Hepatocyte (in vitro differentiated cells): Measurements from ENCODE around the gene MCAM. TPM values are rescaled to one million over a fixed set of nuclear protein-coding genes. Genes with fewer than 3 reads are reported as not detected.

Experiments used
- DNase-seq: peaks from one replicate; pipeline ENCODE4 v3.0.0-alpha.2; 2016; ENCODE audit warnings: low spot score
- H2AFZ ChIP-seq: fragments of 200-600 bp; sonication (generic); 2 replicates; pipeline ENCODE4 v1.6.0; 2016; ENCODE audit warnings: antibody characterized with exemption, mild to moderate bottlenecking
- H3K27ac ChIP-seq: fragments of 200-600 bp; sonication (generic); 2 replicates; pipeline ENCODE4 v1.5.1; 2016; ENCODE audit warnings: mild to moderate bottlenecking
- H3K27me3 ChIP-seq: fragments of 200-600 bp; sonication (generic); 2 replicates; pipeline ENCODE4 v1.6.1; 2016
- H3K36me3 ChIP-seq: fragments of 200-600 bp; sonication (generic); replicated peaks from 2 replicates; pipeline ENCODE4 v1.5.1; 2016; ENCODE audit warnings: low read depth; ENCODE audit not compliant: insufficient read depth
- H3K4me1 ChIP-seq: fragments of 200-600 bp; sonication (generic); 2 replicates; pipeline ENCODE4 v1.5.1; 2016; ENCODE audit warnings: mild to moderate bottlenecking, moderate library complexity; ENCODE audit not compliant: insufficient read depth
- H3K4me2 ChIP-seq: fragments of 200-600 bp; sonication (generic); 2 replicates; pipeline ENCODE4 v1.6.0; 2016
- H3K4me3 ChIP-seq: fragments of 200-600 bp; sonication (generic); 2 replicates; pipeline ENCODE4 v1.5.1; 2016; ENCODE audit warnings: mild to moderate bottlenecking
- H3K79me2 ChIP-seq: fragments of 200-600 bp; sonication (generic); 2 replicates; pipeline ENCODE4 v1.6.0; 2017; ENCODE audit warnings: mild to moderate bottlenecking
- H3K9me2 ChIP-seq: fragments of 200-600 bp; sonication (generic); replicated peaks from 2 replicates; pipeline ENCODE4 v1.6.0; 2017; ENCODE audit warnings: mild to moderate bottlenecking; ENCODE audit not compliant: insufficient read depth
- H3K9me3 ChIP-seq: fragments of 200-600 bp; sonication (generic); 2 replicates; pipeline ENCODE4 v1.5.1; 2016; ENCODE audit warnings: low read depth, mild to moderate bottlenecking
- H4K20me1 ChIP-seq: fragments of 200-600 bp; sonication (generic); 2 replicates; pipeline ENCODE4 v1.6.0; 2016; ENCODE audit warnings: mild to moderate bottlenecking; ENCODE audit not compliant: insufficient read depth, poor library complexity, severe bottlenecking
- EZH2 ChIP-seq: fragments of 200-600 bp; sonication (generic); IDR thresholded peaks from 2 replicates; pipeline ENCODE4 v1.6.1; 2016; ENCODE audit warnings: antibody characterized with exemption, mild to moderate bottlenecking, borderline replicate concordance
- EZH2phosphoT487 ChIP-seq: fragments of 200-600 bp; sonication (generic); IDR thresholded peaks from one replicate; pipeline ENCODE4 v1.6.1; 2018; ENCODE audit warnings: antibody characterized with exemption, mild to moderate bottlenecking, low read depth, moderate library complexity; ENCODE audit not compliant: unreplicated experiment, severe bottlenecking
- WGBS: methylation state at CpG from one replicate; pipeline ENCODE4 v1.1.6; 2016; ENCODE audit warnings: low lambda C conversion rate; ENCODE audit errors: missing lambda C conversion rate; 5-methylcytosine and 5-hydroxymethylcytosine counted together
- polyA plus RNA-seq: library from polyadenylated mRNA; unstranded; fragments of >200 nt; fragmentation: Nextera tagmentation; extraction: Ambion mirVana; gene quantifications from 2 replicates; pipeline ENCODE4 v1.2.1, GENCODE V29; 2016
- total RNA-seq: library from RNA; depleted of rRNA; stranded (reverse); fragments of >200 nt; gene quantifications from 2 replicates; pipeline ENCODE4 v1.2.3, GENCODE V29; 2014
- TF ChIP-seq, protein P1 (sequence below): fragments of 200-600 bp; sonication (generic); IDR thresholded peaks from 2 replicates; pipeline ENCODE4 v1.5.1; 2016; ENCODE audit warnings: antibody characterized with exemption, mild to moderate bottlenecking; ENCODE audit not compliant: poor library complexity

MCAM gene
- total and polyA plus RNA-seq, 2 experiments from 2014 or later = 6.1 to 35.4 TPM

DNA sequence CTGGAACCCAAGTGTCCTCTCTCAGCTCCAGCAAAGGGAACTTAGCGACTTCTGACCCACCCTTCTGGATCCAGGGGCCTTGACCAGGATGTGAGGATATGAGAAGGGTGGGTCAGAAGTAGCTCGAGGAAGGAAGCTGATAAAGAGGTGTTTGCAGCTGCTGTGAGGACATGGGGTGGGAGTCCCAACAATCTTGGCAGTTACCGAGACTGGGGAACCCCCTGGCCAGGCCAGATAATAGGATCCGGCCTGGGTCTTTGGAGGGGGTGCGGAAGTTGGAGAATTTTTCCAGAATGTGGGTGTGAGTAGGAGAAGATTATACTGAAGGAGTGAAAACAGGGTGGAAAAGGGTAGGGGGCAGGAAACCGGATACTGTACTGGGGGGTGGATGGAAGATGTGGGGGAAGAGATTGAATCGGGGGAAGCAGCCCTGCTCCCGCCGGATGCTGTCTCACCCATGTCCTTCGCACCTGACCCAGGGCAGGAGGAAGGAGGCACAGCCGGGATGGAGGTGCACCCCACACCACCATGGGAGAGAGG lies 2.8 kb upstream of the MCAM start:
- no peaks in the 10 kb centered on the region for H4K20me1 ChIP-seq
- no peak overlapping the region for H3K4me2 ChIP-seq
- peaks cover 31% of the 10 kb centered on the region for H3K4me1 ChIP-seq
- no peak for DNase-seq
- H3K27ac ChIP-seq = no peak overlapping the region
- WGBS = 78% methylated on average over 11 of the region's 11 CpGs
- TF ChIP-seq, protein P1, sequence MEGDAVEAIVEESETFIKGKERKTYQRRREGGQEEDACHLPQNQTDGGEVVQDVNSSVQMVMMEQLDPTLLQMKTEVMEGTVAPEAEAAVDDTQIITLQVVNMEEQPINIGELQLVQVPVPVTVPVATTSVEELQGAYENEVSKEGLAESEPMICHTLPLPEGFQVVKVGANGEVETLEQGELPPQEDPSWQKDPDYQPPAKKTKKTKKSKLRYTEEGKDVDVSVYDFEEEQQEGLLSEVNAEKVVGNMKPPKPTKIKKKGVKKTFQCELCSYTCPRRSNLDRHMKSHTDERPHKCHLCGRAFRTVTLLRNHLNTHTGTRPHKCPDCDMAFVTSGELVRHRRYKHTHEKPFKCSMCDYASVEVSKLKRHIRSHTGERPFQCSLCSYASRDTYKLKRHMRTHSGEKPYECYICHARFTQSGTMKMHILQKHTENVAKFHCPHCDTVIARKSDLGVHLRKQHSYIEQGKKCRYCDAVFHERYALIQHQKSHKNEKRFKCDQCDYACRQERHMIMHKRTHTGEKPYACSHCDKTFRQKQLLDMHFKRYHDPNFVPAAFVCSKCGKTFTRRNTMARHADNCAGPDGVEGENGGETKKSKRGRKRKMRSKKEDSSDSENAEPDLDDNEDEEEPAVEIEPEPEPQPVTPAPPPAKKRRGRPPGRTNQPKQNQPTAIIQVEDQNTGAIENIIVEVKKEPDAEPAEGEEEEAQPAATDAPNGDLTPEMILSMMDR = no peak
- TF ChIP-seq EZH2phosphoT487 (no peak), EZH2 (no peak)
- no peak overlapping the region for H2AFZ ChIP-seq
- H3K79me2 ChIP-seq = no peaks in the 10 kb centered on the region
- H3K9me3 ChIP-seq = no peaks in the 10 kb centered on the region
- peaks cover 35% of the 10 kb centered on the region for H3K27me3 ChIP-seq
- H3K9me2 ChIP-seq = no peaks in the 10 kb centered on the region
- no peaks in the 10 kb centered on the region for H3K36me3 ChIP-seq
- H3K4me3 ChIP-seq = no peak overlapping the region

DNA sequence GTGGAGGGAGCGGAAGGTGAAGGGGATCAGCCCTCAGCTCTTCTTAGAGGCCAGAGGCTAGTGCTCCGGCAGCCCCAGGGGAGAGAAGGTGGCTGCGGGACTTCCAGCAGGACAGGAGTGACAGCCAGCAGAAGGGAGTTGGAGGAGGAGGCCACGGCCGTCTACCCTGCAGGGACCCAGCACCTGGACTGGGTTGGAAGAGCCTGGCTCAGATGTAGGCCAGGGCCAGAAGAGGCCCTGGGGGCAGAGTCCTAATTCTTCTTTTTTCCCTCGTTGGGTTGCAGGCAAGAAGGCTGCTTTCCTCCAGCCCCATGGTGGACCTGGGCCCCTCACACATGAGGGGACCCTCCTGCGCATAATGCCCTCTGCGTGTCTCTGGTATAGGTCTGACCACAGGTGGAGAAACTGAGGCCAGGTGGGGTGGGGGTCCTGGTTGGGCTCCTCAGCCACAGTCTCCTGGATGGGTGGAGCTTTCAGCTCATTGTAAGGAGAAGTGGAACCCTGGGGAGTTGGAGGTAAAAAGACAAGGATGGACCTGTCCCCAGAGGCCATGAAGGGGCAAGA lies 2.3 kb upstream of the MCAM start:
- no peak overlapping the region for H2AFZ ChIP-seq
- H3K79me2 ChIP-seq = no peaks in the 10 kb centered on the region
- no peak overlapping the region for H3K4me3 ChIP-seq
- WGBS = 88% methylated on average over 8 of the region's 8 CpGs
- TF ChIP-seq, protein P1 = no peak
- TF ChIP-seq EZH2 = no peak
- no peak for TF ChIP-seq EZH2phosphoT487
- no peaks in the 10 kb centered on the region for H3K36me3 ChIP-seq
- peaks cover 40% of the 10 kb centered on the region for H3K27me3 ChIP-seq
- DNase-seq = no peak
- no peaks in the 10 kb centered on the region for H4K20me1 ChIP-seq
- no peak overlapping the region for H3K4me2 ChIP-seq
- no peaks in the 10 kb centered on the region for H3K9me3 ChIP-seq
- peaks cover 31% of the 10 kb centered on the region for H3K4me1 ChIP-seq
- H3K27ac ChIP-seq = no peak overlapping the region
- no peaks in the 10 kb centered on the region for H3K9me2 ChIP-seq

GRCh38 chr11:119318240-119319135 lies 1.6 kb upstream of the MCAM start:
- Histone ChIP-seq H3K9me2 (no peaks in the 10 kb centered on the region), H3K27me3 (peaks cover 42% of the 10 kb centered on the region), H3K4me2 (no peak overlapping the region), H3K4me3 (no peak overlapping the region), H3K27ac (no peak overlapping the region), H3K4me1 (peaks cover 31% of the 10 kb centered on the region), H3K36me3 (no peaks in the 10 kb centered on the region), H3K79me2 (no peaks in the 10 kb centered on the region), H4K20me1 (no peaks in the 10 kb centered on the region), H3K9me3 (no peaks in the 10 kb centered on the region), H2AFZ (no peak overlapping the region)
- TF ChIP-seq EZH2phosphoT487 (no peak), EZH2 (no peak)
- TF ChIP-seq, protein P1 = no peak
- no peak for DNase-seq
- WGBS = 69% methylated on average over 22 of the region's 22 CpGs
